Suppressor macrophage (primary cell): Measurements from ENCODE around the gene DNAJB6.
A peak's percentile ranks its signal among the peaks of the same experiment; 100 is the strongest.
"Not testable (repeated sequence)": the region's sequence is repeated elsewhere in the genome, so short reads cannot be mapped to it uniquely, and the experiment has no call there.

Experiments
- DNase-seq, 4 experiments: peaks; one replicate each; pipeline ENCODE4 v3.0.0-alpha.2; 2020 to 2022

Gene DNAJB6

GRCh38 chr7:157323401-157323800 is 13.4 kb upstream of the DNAJB6 start:
- DNase-seq, result peak in 2 of 4 experiments; percentile 33 to 53

GRCh38 chr7:157329447-157329846 is 7.4 kb upstream of the DNAJB6 start:
- no peak for DNase-seq

- not testable (repeated sequence) for DNase-seq
These were observed 6.2 kb upstream of the DNAJB6 start for GRCh38 chr7:157330567-157330966.

- DNase-seq, result peak; percentile 61 to 77 (median 74)
These were observed 5.8 kb upstream of the DNAJB6 start for GRCh38 chr7:157331049-157331448.

GRCh38 chr7:157335236-157335635 is 1.6 kb upstream of the DNAJB6 start:
- DNase-seq, result no peak

GRCh38 chr7:157335991-157336382 is 817 bp upstream of the DNAJB6 start:
- DNase-seq, result no peak

- DNase-seq, result peak; percentile 70 to 90 (median 78)
These were observed 729 bp downstream of the DNAJB6 start for GRCh38 chr7:157337316-157338149.

- DNase-seq, result peak; percentile 74 to 82 (median 81)
These were observed 3.2 kb downstream of the DNAJB6 start for GRCh38 chr7:157339777-157340677.

- no peak for DNase-seq
These were observed 10.6 kb downstream of the DNAJB6 start for GRCh38 chr7:157347217-157347904.

GRCh38 chr7:157348548-157348947 is 11.7 kb downstream of the DNAJB6 start:
- DNase-seq, result no peak

- peak; percentile 52 to 79 (median 61) for DNase-seq
These were observed 15.7 kb downstream of the DNAJB6 start for GRCh38 chr7:157352516-157352915.

- DNase-seq, result no peak
These were observed 19.1 kb downstream of the DNAJB6 start for GRCh38 chr7:157355784-157356511.

GRCh38 chr7:157357129-157358040 is 20.6 kb downstream of the DNAJB6 start:
- DNase-seq, result peak; percentile 30 to 70 (median 59)

- DNase-seq, result no peak
These were observed 21.4 kb downstream of the DNAJB6 start for GRCh38 chr7:157358041-157358752.

- DNase-seq, result no peak
These were observed 21.9 kb downstream of the DNAJB6 start for GRCh38 chr7:157358753-157359096.

GRCh38 chr7:157359581-157359980 is 22.8 kb downstream of the DNAJB6 start:
- no peak for DNase-seq

- no peak for DNase-seq
These were observed 23.8 kb downstream of the DNAJB6 start for GRCh38 chr7:157360483-157361025.

- no peak for DNase-seq
These were observed 24.7 kb downstream of the DNAJB6 start for GRCh38 chr7:157361537-157361936.

GRCh38 chr7:157362729-157363128 is 25.9 kb downstream of the DNAJB6 start:
- DNase-seq, result no peak

GRCh38 chr7:157366722-157367121 is 29.9 kb downstream of the DNAJB6 start:
- no peak for DNase-seq
